AG10803 (cell line): ENCODE results near the gene INHBB.
A peak's percentile ranks its signal among the peaks of the same experiment; 100 is the strongest.

ENCODE experiments used
- DNase-seq: peaks from one replicate; pipeline ENCODE4 v3.0.0; 2010; ENCODE audit warnings: low read depth
- H3K4me3 ChIP-seq: 2 replicates; pipeline ENCODE4 v1.5.1; 2011; ENCODE audit warnings: mild to moderate bottlenecking, low read length, control low read depth
- CTCF ChIP-seq: conservative IDR thresholded peaks from 2 replicates; pipeline ENCODE4 v1.5.1; 2011; ENCODE audit warnings: mild to moderate bottlenecking, low read length, control low read depth, inconsistent platforms

Gene INHBB

DNA sequence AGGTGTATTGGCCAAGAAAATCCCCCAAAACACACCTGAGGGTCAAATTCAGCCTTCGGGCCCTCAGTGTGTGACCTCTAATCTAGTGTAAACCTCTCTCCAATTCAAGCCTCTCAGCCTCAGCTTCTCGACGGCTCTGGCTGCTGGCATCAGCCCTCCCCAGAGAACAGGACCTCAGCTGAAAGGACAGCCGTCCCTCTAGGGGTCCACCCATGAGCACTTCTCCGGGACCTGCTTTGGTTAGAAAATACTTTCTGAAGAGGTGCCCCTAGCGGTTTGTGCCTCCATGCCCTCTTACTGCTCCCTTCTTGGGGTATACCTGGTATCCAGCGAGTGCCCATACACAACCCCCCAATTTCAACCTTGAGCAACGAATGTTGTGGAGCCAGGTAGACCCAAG lies 48.8 kb downstream of the INHBB start:
- no peak for TF ChIP-seq CTCF
- no peak overlapping the region for H3K4me3 ChIP-seq
- no peak for DNase-seq

GRCh38 chr2:120395221-120396012 lies 49.5 kb downstream of the INHBB start:
- no peak for TF ChIP-seq CTCF
- no peak overlapping the region for H3K4me3 ChIP-seq
- no peak for DNase-seq

DNA sequence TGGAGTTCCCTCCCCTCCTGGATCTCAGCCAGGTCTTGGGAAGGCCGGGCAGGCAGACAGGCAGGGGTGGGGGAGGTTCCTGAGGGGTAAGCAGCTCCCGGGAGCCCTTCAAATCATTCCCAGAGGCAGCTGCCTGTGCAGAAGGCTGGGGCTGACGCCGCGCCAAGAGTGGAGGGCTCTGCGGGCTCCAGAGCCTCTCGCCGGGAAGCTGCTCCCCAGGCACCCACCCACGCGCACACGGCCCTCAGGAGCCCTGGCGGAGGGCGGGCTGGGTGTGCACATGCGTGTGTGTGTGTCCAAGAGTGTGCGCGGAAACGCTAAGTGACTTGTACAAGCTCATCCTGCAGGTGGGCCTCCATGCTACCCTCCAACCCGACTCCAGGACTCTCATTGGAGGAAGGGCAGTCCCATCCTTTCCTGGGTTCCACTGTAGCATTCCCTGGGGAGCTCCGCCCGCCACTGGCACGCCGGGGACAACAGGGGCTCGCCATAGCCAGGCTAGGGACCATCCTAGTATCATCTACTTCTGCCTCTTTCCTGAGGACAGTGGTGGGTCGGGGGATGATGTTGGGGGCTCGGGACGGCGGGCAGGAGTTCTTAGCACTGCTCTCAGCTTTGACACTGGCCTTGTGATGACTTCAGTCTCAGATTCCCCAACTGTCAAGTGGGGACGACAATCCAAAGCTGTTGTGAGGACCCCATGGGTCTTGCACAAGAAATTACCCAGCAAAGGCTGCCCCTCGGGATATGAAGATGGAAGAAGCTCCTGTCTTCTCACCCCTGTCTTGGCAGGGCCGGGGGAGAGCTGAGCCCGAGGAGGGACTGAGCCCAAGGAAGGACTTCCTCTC lies 50.3 kb downstream of the INHBB start:
- no peak overlapping the region for H3K4me3 ChIP-seq
- DNase-seq: no peak
- TF ChIP-seq CTCF: no peak

DNA sequence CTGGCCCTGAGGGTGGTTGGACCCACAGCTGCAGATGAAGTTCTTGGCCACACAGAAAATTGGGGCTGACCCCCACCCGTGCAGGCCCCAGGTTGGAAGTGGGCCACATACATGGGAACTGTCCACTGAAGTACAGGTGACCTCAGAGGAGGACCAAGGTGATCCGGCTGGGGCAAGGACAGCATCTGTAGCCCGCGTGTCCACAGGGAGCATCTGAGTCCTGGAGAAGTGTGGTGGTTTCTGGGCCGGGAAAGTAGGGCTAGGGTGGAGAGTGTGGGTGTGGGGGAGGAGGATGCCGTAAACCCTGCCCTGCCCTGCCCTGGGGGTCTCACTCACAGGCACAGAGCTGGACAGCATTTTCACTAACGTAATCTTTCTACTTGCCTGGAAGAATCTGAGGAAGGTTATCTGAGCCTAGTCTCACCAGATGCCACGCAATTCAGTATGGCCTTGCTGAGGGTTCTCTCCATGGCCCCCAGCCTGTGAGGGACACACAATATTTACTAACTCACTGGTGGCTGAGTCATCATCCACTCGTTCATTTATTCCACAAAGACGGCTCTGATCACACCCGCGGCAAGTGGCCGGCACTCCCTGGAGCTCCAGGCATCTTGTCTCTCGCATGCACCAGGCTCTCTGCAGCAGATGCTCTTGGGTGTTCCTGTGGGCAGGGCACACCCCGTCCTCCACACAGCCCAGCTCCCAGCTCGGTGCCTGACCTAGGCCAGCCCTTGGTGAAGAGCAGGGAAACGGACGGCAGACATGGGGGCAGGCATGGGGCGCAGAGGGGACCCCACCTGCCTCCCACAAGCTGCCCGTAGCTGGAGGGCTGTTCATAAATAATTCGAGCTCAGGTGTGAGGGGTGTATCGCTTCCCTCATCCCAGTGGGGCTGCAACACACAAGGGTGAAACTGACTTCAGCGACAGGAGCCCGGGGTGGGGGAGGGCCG lies 51.2 kb downstream of the INHBB start:
- DNase-seq: peak; percentile 46
- no peak overlapping the region for H3K4me3 ChIP-seq
- no peak for TF ChIP-seq CTCF

GRCh38 chr2:120398051-120398995 lies 52.4 kb downstream of the INHBB start:
- DNase-seq: peak; percentile 59
- H3K4me3 ChIP-seq: no peak overlapping the region
- TF ChIP-seq CTCF: no peak
